K562 (cell line): ENCODE data around the gene SH3YL1. TPM values are rescaled to one million over a fixed set of nuclear protein-coding genes. Genes with fewer than 3 reads are reported as not detected.

Experiments
- ATAC-seq: fragments of 200-7000 bp; cut with Tn5 transposase; 3 replicates; pipeline ENCODE4 v1.9.1; 2020; ENCODE audit warnings: moderate library complexity
- BruUV-seq: library from RNA; stranded (reverse); fragments of 400-500 nt; replicated peaks from 2 replicates; lab custom pipeline; 2021; lab: Mats Ljungman, UMichigan
- CTCF ChIA-PET: fragments of 300-600 bp; formaldehyde crosslinking; extraction: SDS; loops from one replicate; lab custom pipeline; 2021; ENCODE audit warnings: low intra/inter-chr PET ratio; lab: Yijun Ruan, JAX
- POLR2A ChIA-PET: fragments of 300-600, 350-650 bp; sonication (Branson Sonifier 250); formaldehyde crosslinking; extraction: SDS; loops from one replicate; lab custom pipeline; 2021; ENCODE audit warnings: antibody characterized with exemption, inconsistent platforms; lab: Yijun Ruan, JAX
- DNase-seq, 4 experiments: peaks; one replicate each; pipeline versions ENCODE4 v3.0.0 to v3.0.0-alpha.2; 2011 to 2018; ENCODE audit warnings: low spot score in 3 of 4, mixed read lengths in 3 of 4; ENCODE audit errors: extremely low read depth in 1 of 4
- FAIRE-seq: peaks from 2 replicates; lab custom pipeline; 2011; peaks lifted over from hg19 to GRCh38; lab: Jason Lieb, UNC
- H2AFZ ChIP-seq: 2 replicates; pipeline ENCODE4 v1.6.0; 2011; ENCODE audit warnings: low read depth, low read length, control low read depth, inconsistent platforms
- H3K27ac ChIP-seq: fragments of 200-600 bp; 3 replicates; pipeline ENCODE4 v1.8.0; 2011; ENCODE audit warnings: low read depth, mild to moderate bottlenecking, control low read depth, inconsistent platforms, low read length, moderate library complexity, mixed read lengths; ENCODE audit errors: extremely low read depth
- H3K27me3 ChIP-seq, 2 experiments: fragments of 300-600 bp in 1 of 2; 2 replicates in 1 of 2; 3 replicates in 1 of 2; pipeline versions ENCODE4 v1.6.0 to v1.8.0; 2011; ENCODE audit warnings: inconsistent platforms in 2 of 2, low read length in 2 of 2, mild to moderate bottlenecking in 1 of 2, mixed read lengths in 1 of 2, moderate library complexity in 1 of 2; ENCODE audit not compliant: control insufficient read depth in 2 of 2, insufficient read depth in 2 of 2
- H3K36me3 ChIP-seq: fragments of 300-600 bp; 3 replicates; pipeline ENCODE4 v1.8.0; 2011; ENCODE audit warnings: mild to moderate bottlenecking, low read length, inconsistent platforms; ENCODE audit not compliant: control insufficient read depth, insufficient read depth
- H3K4me1 ChIP-seq, 2 experiments: fragments of 200-600 bp in 1 of 2; replicated peaks in 1 of 2; 2 replicates in 1 of 2; 3 replicates in 1 of 2; pipeline versions ENCODE4 v1.5.1 to v1.8.0; 2011; ENCODE audit warnings: inconsistent platforms in 2 of 2, low read length in 2 of 2, mild to moderate bottlenecking in 1 of 2, mixed read lengths in 1 of 2, moderate library complexity in 1 of 2; ENCODE audit not compliant: control insufficient read depth in 2 of 2, insufficient read depth in 2 of 2
- H3K4me2 ChIP-seq: 2 replicates; pipeline ENCODE4 v1.6.1; 2011; ENCODE audit warnings: low read length, control low read depth, inconsistent platforms, mixed read lengths; ENCODE audit not compliant: insufficient read depth
- H3K4me3 ChIP-seq: fragments of 200-600 bp; sonication (generic), shearing (Covaris generic); 2 replicates; pipeline ENCODE4 v1.5.1; 2016; ENCODE audit warnings: control low read depth, inconsistent platforms
- H3K79me2 ChIP-seq: fragments of 200-600 bp; 3 replicates; pipeline ENCODE4 v1.8.0; 2011; ENCODE audit warnings: low read length, inconsistent platforms; ENCODE audit not compliant: control insufficient read depth, insufficient read depth
- H3K9ac ChIP-seq, 2 experiments: 2 replicates each; pipeline versions ENCODE4 v1.6.0 to v1.6.1; 2011; ENCODE audit warnings: low read depth in 2 of 2, low read length in 2 of 2, control low read depth in 1 of 2, inconsistent platforms in 1 of 2, mild to moderate bottlenecking in 1 of 2, mixed read lengths in 1 of 2; ENCODE audit not compliant: insufficient read depth in 1 of 2
- H3K9me1 ChIP-seq: one replicate; pipeline ENCODE4 v1.6.0; 2011; ENCODE audit warnings: inconsistent platforms, mild to moderate bottlenecking, low read length, moderate library complexity; ENCODE audit not compliant: control insufficient read depth, insufficient read depth
- H3K9me3 ChIP-seq: replicated peaks from 2 replicates; pipeline ENCODE4 v1.5.1; 2011; ENCODE audit warnings: low read depth, low read length, inconsistent platforms; ENCODE audit not compliant: control insufficient read depth, insufficient read depth
- H4K20me1 ChIP-seq: replicated peaks from 2 replicates; pipeline ENCODE4 v1.6.1; 2011; ENCODE audit warnings: low read length, inconsistent platforms, mixed read lengths; ENCODE audit not compliant: control insufficient read depth, insufficient read depth
- BCOR ChIP-seq: fragments of 450-650 bp; IDR thresholded peaks from 2 replicates; pipeline ENCODE4 v1.6.1; 2016
- BRF2 ChIP-seq: IDR thresholded peaks from 3 replicates; pipeline ENCODE4 v1.6.1; 2011; ENCODE audit warnings: borderline replicate concordance, mild to moderate bottlenecking; ENCODE audit not compliant: insufficient read length, insufficient read depth
- CBX2 ChIP-seq: fragments of 200-600 bp; sonication (generic); IDR thresholded peaks from one replicate; pipeline ENCODE4 v1.6.1; 2012; ENCODE audit warnings: mild to moderate bottlenecking, low read length, inconsistent platforms; ENCODE audit not compliant: insufficient read depth, poor library complexity, severe bottlenecking
- ERF ChIP-seq: fragments of 450-650 bp; formaldehyde crosslinking; IDR thresholded peaks from 2 replicates; pipeline ENCODE4 v1.4.0; 2020; ENCODE audit warnings: mild to moderate bottlenecking, mixed read lengths
- FOXP4 ChIP-seq: sonication (generic); formaldehyde crosslinking; IDR thresholded peaks from 2 replicates; pipeline ENCODE4 v1.8.0; 2022; ENCODE audit warnings: mild to moderate bottlenecking, missing genetic modification reagents, borderline replicate concordance
- NFATC3 ChIP-seq: fragments of 450-650 bp; IDR thresholded peaks from 2 replicates; pipeline ENCODE4 v1.6.1; 2017; ENCODE audit warnings: mild to moderate bottlenecking
- PCBP2 ChIP-seq: fragments of 200-400 bp; formaldehyde crosslinking; IDR thresholded peaks from 2 replicates; pipeline ENCODE4 v1.6.1; 2018; ENCODE audit warnings: low read length, low read depth, mild to moderate bottlenecking, moderate library complexity; ENCODE audit not compliant: poor library complexity, severe bottlenecking
- RCOR1 ChIP-seq, 2 experiments: IDR thresholded peaks; 2 replicates each; pipeline ENCODE4 v1.6.1; 2012; ENCODE audit warnings: low read depth in 2 of 2, low read length in 2 of 2, borderline replicate concordance in 1 of 2, improper control_type of control experiment in 1 of 2
- RFX1 ChIP-seq: fragments of 450-650 bp; IDR thresholded peaks from 2 replicates; pipeline ENCODE4 v1.6.1; 2016; ENCODE audit warnings: mild to moderate bottlenecking, moderate library complexity
- ZBTB26 ChIP-seq: fragments of 450-650 bp; formaldehyde crosslinking; IDR thresholded peaks from 2 replicates; pipeline ENCODE4 v1.4.0; 2022; ENCODE audit warnings: missing genetic modification characterization
- WGBS: fragments of 100-300 bp; shearing (Covaris generic); methylation state at CpG from one replicate; pipeline ENCODE4 v1.1.6; 2016; ENCODE audit warnings: low coverage, mixed read lengths; ENCODE audit not compliant: insufficient coverage; ENCODE audit errors: missing lambda C conversion rate; 5-methylcytosine and 5-hydroxymethylcytosine counted together
- in situ Hi-C: fragments of 300-500 bp; cut with MboI; formaldehyde crosslinking; loops from 4 replicates; pipeline ENCODE4 v1.15.0; 2018; ENCODE audit warnings: inconsistent platforms, mixed read lengths
- intact Hi-C: fragments of 100-400 bp; cut with micrococcal nuclease; formaldehyde crosslinking; loops from 2 replicates; pipeline ENCODE4 v1.14.2; 2022
- polyA plus RNA-seq, 8 experiments: library from polyadenylated mRNA; depleted of rRNA in 4 of 8; stranded (reverse) in 5 of 8; unstranded in 3 of 8; fragments of >200 nt; fragmentation: Nextera tagmentation in 2 of 8; fragmentation: Illumina TruSeq in 1 of 8; extraction: Ambion mirVana in 2 of 8; extraction: Trizol in 1 of 8; gene quantifications; 2 replicates each; pipeline versions ENCODE4 v1.2.1 to v1.2.3, GENCODE V29; 2011 to 2014; ENCODE audit warnings: inconsistent platforms in 1 of 8, missing spikeins in 1 of 8
- total RNA-seq, 7 experiments: library from RNA; depleted of rRNA in 6 of 7; stranded (reverse); fragments of >200 nt in 6 of 7; fragmentation: Illumina TruSeq in 2 of 7; extraction: Trizol in 2 of 7; gene quantifications; 2 replicates each; pipeline versions ENCODE4 v1.2.1 to v1.2.3, GENCODE V29; 2011 to 2021; ENCODE audit warnings: low replicate concordance in 1 of 7

SH3YL1 gene
- total and polyA plus RNA-seq, 9 of the 15 experiments (the other 6 are each of a cell fraction or from before 2014, with no cell fraction given) = 3.9 to 7.8 (median 5.3) TPM

- Histone ChIP-seq H2AFZ (no peak overlapping the region), H3K27me3 (no peaks in the 10 kb centered on the region), H3K4me2 (no peak overlapping the region), H3K36me3 (peaks cover 32% of the 10 kb centered on the region), H3K4me1 (peaks cover 0 to 2% of the 10 kb centered on the region in 2 experiments; a peak in 2 of 5 replicates), H3K9ac (no peak overlapping the region), H3K9me1 (no peaks in the 10 kb centered on the region), H3K27ac (no peak overlapping the region), H3K9me3 (no peaks in the 10 kb centered on the region; the same call in 1 of the 2 replicates), H3K79me2 (no peaks in the 10 kb centered on the region), H4K20me1 (no peaks in the 10 kb centered on the region), H3K4me3 (no peak overlapping the region)
- ATAC-seq (no peak), DNase-seq (no peak), FAIRE-seq (no peak)
- CTCF ChIA-PET = no interaction called here
- POLR2A ChIA-PET = interaction anchor here (0.6 to 2.3 kb wide), 2 partner anchors 10 to 56 kb away, joined by 3 to 7 read pairs; no protein-coding TSS in a partner anchor
- no TSS peak for BruUV-seq
- in situ Hi-C loops = no loop called here
- intact Hi-C loops = no loop called here
- WGBS = 73% methylated on average over 4 of the region's 4 CpGs
- TF ChIP-seq CBX2 (no peak), ERF (CRISPR knock-in tag) (no peak), BCOR (no peak), BRF2 (no peak), PCBP2 (no peak), ZBTB26 (CRISPR knock-in tag) (no peak), NFATC3 (no peak), RFX1 (no peak), FOXP4 (CRISPR knock-in tag) (no peak), RCOR1 (IDR thresholded peaks at IDR 0.05; ENCODE audit: borderline replicate concordance in 1 of 2, low read depth in 2 of 2, low read length in 2 of 2) (no peak)
These were observed 20.4 kb upstream of the SH3YL1 start for GRCh38 chr2:283996-284794.
